WERI-Rb-1 (cell line): Measurements from ENCODE around the gene MROH2A.
"Not testable (repeated sequence)": the region's sequence is repeated elsewhere in the genome, so short reads cannot be mapped to it uniquely, and the experiment has no call there.

Experiments
- DNase-seq: peaks from one replicate; pipeline ENCODE4 v3.0.0-alpha.2; 2020
- H3K27ac ChIP-seq: fragments of 250-450 bp; sonication (Bioruptor Pico); 2 replicates; pipeline ENCODE4 v1.5.1; 2020; ENCODE audit warnings: mild to moderate bottlenecking, moderate library complexity
- H3K27me3 ChIP-seq: fragments of 250-450 bp; sonication (Bioruptor Pico); 2 replicates; pipeline ENCODE4 v1.5.1; 2021; ENCODE audit warnings: mild to moderate bottlenecking, low read depth, moderate library complexity; ENCODE audit not compliant: insufficient read depth, severe bottlenecking
- H3K36me3 ChIP-seq: fragments of 250-450 bp; sonication (Bioruptor Pico); 2 replicates; pipeline ENCODE4 v1.5.1; 2020; ENCODE audit warnings: mild to moderate bottlenecking, moderate library complexity
- H3K4me3 ChIP-seq: 2 replicates; pipeline ENCODE4 v1.5.1; 2011; ENCODE audit warnings: low read depth, mild to moderate bottlenecking, control low read depth, low read length
- H3K9me3 ChIP-seq: fragments of 250-450 bp; sonication (Bioruptor Pico); 2 replicates; pipeline ENCODE4 v1.5.1; 2021; ENCODE audit warnings: mild to moderate bottlenecking, moderate library complexity; ENCODE audit not compliant: severe bottlenecking
- CTCF ChIP-seq: IDR thresholded peaks from 2 replicates; pipeline ENCODE4 v1.5.1; 2011; ENCODE audit warnings: low read depth, mild to moderate bottlenecking, control low read depth, inconsistent platforms, low read length

Gene MROH2A

GRCh38 chr2:233745073-233745755 is 32.9 kb upstream of the MROH2A start:
- H3K4me3 ChIP-seq, result no peak overlapping the region
- no peak for DNase-seq
- H3K27me3 ChIP-seq, result no peaks in the 10 kb centered on the region
- TF ChIP-seq CTCF, result no peak
- peaks cover 4% of the 10 kb centered on the region for H3K9me3 ChIP-seq
- H3K36me3 ChIP-seq, result no peaks in the 10 kb centered on the region
- no peak overlapping the region for H3K27ac ChIP-seq

- H3K4me3 ChIP-seq, H3K27ac ChIP-seq, H3K27me3 ChIP-seq, DNase-seq, H3K36me3 ChIP-seq: not testable (repeated sequence)
- peaks cover 11% of the 10 kb centered on the region for H3K9me3 ChIP-seq
Observed at GRCh38 chr2:233745838-233746237, 32.3 kb upstream of the MROH2A start.

- Histone ChIP-seq H3K36me3 (no peaks in the 10 kb centered on the region), H3K27me3 (no peaks in the 10 kb centered on the region), H3K27ac (no peak overlapping the region), H3K4me3 (no peak overlapping the region), H3K9me3 (peaks cover 19% of the 10 kb centered on the region)
- no peak for DNase-seq
- no peak for TF ChIP-seq CTCF
Observed at GRCh38 chr2:233746475-233747282, 31.5 kb upstream of the MROH2A start.

- Histone ChIP-seq H3K36me3 (no peaks in the 10 kb centered on the region), H3K27me3 (no peaks in the 10 kb centered on the region), H3K27ac (no peak overlapping the region), H3K4me3 (no peak overlapping the region), H3K9me3 (peaks cover 23% of the 10 kb centered on the region)
- no peak for DNase-seq
- TF ChIP-seq CTCF, result no peak
Observed at GRCh38 chr2:233747283-233747544, 30.9 kb upstream of the MROH2A start.

- not testable (repeated sequence) for H3K27ac ChIP-seq, DNase-seq, H3K36me3 ChIP-seq, H3K27me3 ChIP-seq, H3K4me3 ChIP-seq
- peaks cover 26% of the 10 kb centered on the region for H3K9me3 ChIP-seq
Observed at GRCh38 chr2:233750689-233751088, 27.4 kb upstream of the MROH2A start.

GRCh38 chr2:233751212-233752009 is 26.7 kb upstream of the MROH2A start:
- not testable (repeated sequence) for H3K27ac ChIP-seq, DNase-seq, H3K36me3 ChIP-seq, H3K27me3 ChIP-seq, H3K4me3 ChIP-seq
- H3K9me3 ChIP-seq, result peaks cover 26% of the 10 kb centered on the region

- no peaks in the 10 kb centered on the region for H3K36me3 ChIP-seq
- H3K4me3 ChIP-seq, result no peak overlapping the region
- TF ChIP-seq CTCF, result no peak
- peaks cover 23% of the 10 kb centered on the region for H3K9me3 ChIP-seq
- DNase-seq, result no peak
- no peak overlapping the region for H3K27ac ChIP-seq
- H3K27me3 ChIP-seq, result no peaks in the 10 kb centered on the region
Observed at GRCh38 chr2:233754872-233755611, 23.1 kb upstream of the MROH2A start.
